GM12878 (cell line): ENCODE data around the gene ZNF397. TPM values are rescaled to one million over a fixed set of nuclear protein-coding genes. Genes with fewer than 3 reads are reported as not detected.
A peak's percentile ranks its signal among the peaks of the same experiment; 100 is the strongest.

Experiments
- ATAC-seq: fragments of 200-7000 bp; cut with Tn5 transposase; 3 replicates; pipeline ENCODE4 v1.9.1; 2020; ENCODE audit warnings: mild to moderate bottlenecking, moderate library complexity
- BruUV-seq: library from RNA; stranded (reverse); fragments of 400-500 nt; replicated peaks from 2 replicates; lab custom pipeline; 2021; lab: Mats Ljungman, UMichigan
- CTCF ChIA-PET: fragments of 300-600 bp; sonication (Branson Sonifier 250); formaldehyde crosslinking; extraction: SDS; loops from one replicate; lab custom pipeline; 2021; ENCODE audit warnings: inconsistent platforms; lab: Yijun Ruan, JAX
- POLR2A ChIA-PET: fragments of 350-600 bp; formaldehyde crosslinking; extraction: SDS; loops from one replicate; lab custom pipeline; 2021; ENCODE audit warnings: inconsistent platforms; lab: Charles Lee
- RAD21 ChIA-PET: fragments of 300-600 bp; sonication (Branson Sonifier 250); formaldehyde crosslinking; loops from one replicate; lab custom pipeline; 2023; ENCODE audit warnings: antibody characterized with exemption; ENCODE audit not compliant: unreplicated experiment; lab: Charles Lee
- SMC1A ChIA-PET: fragments of 300-600 bp; sonication (Branson Sonifier 250); formaldehyde crosslinking; loops from one replicate; lab custom pipeline; 2023; ENCODE audit not compliant: unreplicated experiment, uncharacterized antibody; lab: Charles Lee
- DNase-seq: peaks from one replicate; pipeline ENCODE4 v3.0.0-alpha.2; 2011; ENCODE audit warnings: low read depth, low spot score
- FAIRE-seq: peaks from 3 replicates; lab custom pipeline; 2011; peaks lifted over from hg19 to GRCh38; lab: Jason Lieb, UNC
- H2AFZ ChIP-seq: 2 replicates; pipeline ENCODE4 v1.6.0; 2011; ENCODE audit warnings: low read depth, low read length, control low read depth; ENCODE audit not compliant: control insufficient read depth
- H3K27ac ChIP-seq: 2 replicates; pipeline ENCODE4 v1.5.1; 2011; ENCODE audit warnings: control low read depth; ENCODE audit not compliant: control insufficient read depth, insufficient read depth
- H3K27me3 ChIP-seq, 2 experiments: replicated peaks in 1 of 2; 2 replicates each; pipeline versions ENCODE4 v1.6.0 to v1.6.1; 2011; ENCODE audit warnings: low read length in 1 of 2; ENCODE audit not compliant: control insufficient read depth in 2 of 2, insufficient read depth in 2 of 2
- H3K36me3 ChIP-seq, 2 experiments: 2 replicates each; pipeline ENCODE4 v1.5.1; 2011; ENCODE audit warnings: low read length in 1 of 2; ENCODE audit not compliant: control insufficient read depth in 2 of 2, insufficient read depth in 2 of 2
- H3K4me1 ChIP-seq: 2 replicates; pipeline ENCODE4 v1.6.1; 2011; ENCODE audit warnings: mild to moderate bottlenecking, low read length, moderate library complexity, mixed read lengths; ENCODE audit not compliant: control insufficient read depth, insufficient read depth
- H3K4me2 ChIP-seq: 2 replicates; pipeline ENCODE4 v1.6.0; 2011; ENCODE audit warnings: control low read depth; ENCODE audit not compliant: control insufficient read depth, insufficient read depth
- H3K4me3 ChIP-seq: fragments of 200-600 bp; sonication (generic); 2 replicates; pipeline ENCODE4 v1.5.1; 2016
- H3K79me2 ChIP-seq: 2 replicates; pipeline ENCODE4 v1.6.0; 2011; ENCODE audit warnings: low read length; ENCODE audit not compliant: control insufficient read depth, insufficient read depth
- H3K9ac ChIP-seq: 2 replicates; pipeline ENCODE4 v1.8.0; 2011; ENCODE audit warnings: low read length, control low read depth, mixed read lengths; ENCODE audit not compliant: control insufficient read depth, insufficient read depth
- H3K9me3 ChIP-seq: replicated peaks from 3 replicates; pipeline ENCODE4 v1.5.1; 2011; ENCODE audit warnings: mild to moderate bottlenecking, low read length; ENCODE audit not compliant: control insufficient read depth, insufficient read depth
- H4K20me1 ChIP-seq: 2 replicates; pipeline ENCODE4 v1.6.0; 2011; ENCODE audit not compliant: control insufficient read depth, insufficient read depth
- ATF2 ChIP-seq: IDR thresholded peaks from 2 replicates; pipeline ENCODE4 v1.6.1; 2012; ENCODE audit warnings: low read length, inconsistent platforms
- CREB1 ChIP-seq: IDR thresholded peaks from 2 replicates; pipeline ENCODE4 v1.6.1; 2012; ENCODE audit warnings: low read depth, mild to moderate bottlenecking, inconsistent platforms
- CREM ChIP-seq: IDR thresholded peaks from 2 replicates; pipeline ENCODE4 v1.6.1; 2014; ENCODE audit warnings: antibody characterized with exemption, low read depth
- IKZF1 ChIP-seq: fragments of 450-650 bp; conservative IDR thresholded peaks from 2 replicates; pipeline ENCODE4 v1.6.1; 2017; ENCODE audit warnings: antibody characterized with exemption, mild to moderate bottlenecking
- IRF4 ChIP-seq: IDR thresholded peaks from 2 replicates; pipeline ENCODE4 v1.6.1; 2011; ENCODE audit warnings: low read depth, low read length
- JUNB ChIP-seq: IDR thresholded peaks from 2 replicates; pipeline ENCODE4 v1.6.1; 2016; ENCODE audit warnings: antibody characterized with exemption, mild to moderate bottlenecking
- NFYA ChIP-seq: IDR thresholded peaks from 2 replicates; pipeline ENCODE4 v1.6.1; 2011; ENCODE audit warnings: low read depth, mild to moderate bottlenecking, low read length, improper control_type of control experiment, borderline replicate concordance
- POU2F2 ChIP-seq: IDR thresholded peaks from 3 replicates; pipeline ENCODE4 v1.6.1; 2011; ENCODE audit warnings: low read depth, mild to moderate bottlenecking, low read length, borderline replicate concordance
- RAD21 ChIP-seq: IDR thresholded peaks from 2 replicates; pipeline ENCODE4 v1.6.1; 2011; ENCODE audit warnings: mild to moderate bottlenecking, low read depth, low read length, moderate library complexity; ENCODE audit not compliant: insufficient read depth
- RAD51 ChIP-seq: fragments of 450-650 bp; IDR thresholded peaks from 2 replicates; pipeline ENCODE4 v1.6.1; 2016; ENCODE audit warnings: moderate library complexity, mild to moderate bottlenecking, inconsistent platforms
- RB1 ChIP-seq: fragments of 450-650 bp; formaldehyde crosslinking; IDR thresholded peaks from 2 replicates; pipeline ENCODE4 v1.6.1; 2017; ENCODE audit warnings: mild to moderate bottlenecking, borderline replicate concordance
- SMAD1 ChIP-seq: fragments of 450-650 bp; IDR thresholded peaks from 2 replicates; pipeline ENCODE4 v1.6.1; 2018; ENCODE audit warnings: mild to moderate bottlenecking, low read depth; ENCODE audit not compliant: partially characterized antibody
- SMARCA5 ChIP-seq: fragments of 450-650 bp; IDR thresholded peaks from 2 replicates; pipeline ENCODE4 v1.6.1; 2017; ENCODE audit warnings: mild to moderate bottlenecking
- SMC3 ChIP-seq: IDR thresholded peaks from 2 replicates; pipeline ENCODE4 v1.6.1; 2011; ENCODE audit warnings: low read length, improper control_type of control experiment, borderline replicate concordance
- TARDBP ChIP-seq: IDR thresholded peaks from 2 replicates; pipeline ENCODE4 v1.6.1; 2016; ENCODE audit warnings: borderline replicate concordance
- YY1 ChIP-seq: IDR thresholded peaks from 2 replicates; pipeline ENCODE4 v1.6.1; 2011; ENCODE audit warnings: low read depth, mild to moderate bottlenecking, low read length
- WGBS: methylation state at CpG from one replicate; pipeline ENCODE4 v1.1.6; 2016; ENCODE audit warnings: low lambda C conversion rate; ENCODE audit not compliant: insufficient replicate concordance, insufficient coverage; ENCODE audit errors: missing lambda C conversion rate; 5-methylcytosine and 5-hydroxymethylcytosine counted together
- in situ Hi-C: fragments of 300-500 bp; cut with MboI; formaldehyde crosslinking; loops from 9 replicates; pipeline ENCODE4 v1.14.3; 2018; ENCODE audit warnings: mixed read lengths
- intact Hi-C: fragments of 100-400 bp; cut with micrococcal nuclease; formaldehyde crosslinking; loops from one replicate; pipeline ENCODE4 v1.14.2; 2022; ENCODE audit not compliant: unreplicated experiment
- polyA plus RNA-seq, 11 experiments: library from polyadenylated mRNA; depleted of rRNA in 4 of 11; unstranded in 6 of 11; stranded (reverse) in 5 of 11; fragments of >200 nt; fragmentation: Nextera tagmentation in 4 of 11; fragmentation: Illumina TruSeq in 1 of 11; extraction: Ambion mirVana in 4 of 11; extraction: Trizol in 1 of 11; gene quantifications; 1 replicate in 1 of 11; 2 replicates in 10 of 11; pipeline versions ENCODE4 v1.2.1 to v1.2.3, GENCODE V29; 2011 to 2016; ENCODE audit warnings: inconsistent platforms in 2 of 11, missing spikeins in 2 of 11, low read depth in 1 of 11
- total RNA-seq, 4 experiments: library from RNA; depleted of rRNA in 3 of 4; stranded (reverse); fragments of >200 nt in 3 of 4; fragmentation: Illumina TruSeq in 1 of 4; extraction: Trizol in 1 of 4; gene quantifications; 2 replicates each; pipeline versions ENCODE4 v1.2.1 to v1.2.3, GENCODE V29; 2013 to 2021
- TF ChIP-seq, protein P1 (sequence below): fragments of 450-650 bp; IDR thresholded peaks from 2 replicates; pipeline ENCODE4 v1.6.1; 2018; ENCODE audit warnings: borderline replicate concordance, mild to moderate bottlenecking; ENCODE audit not compliant: partially characterized antibody
- TF ChIP-seq, protein P2 (sequence below): IDR thresholded peaks from 2 replicates; pipeline ENCODE4 v1.6.1; 2011; ENCODE audit warnings: low read depth, mild to moderate bottlenecking, low read length, moderate library complexity, borderline replicate concordance; ENCODE audit errors: extremely low read depth
- TF ChIP-seq, protein P3 (sequence below): fragments of 450-650 bp; IDR thresholded peaks from 2 replicates; pipeline ENCODE4 v1.6.1; 2017; ENCODE audit warnings: mild to moderate bottlenecking

Gene ZNF397
- total and polyA plus RNA-seq, 10 of the 15 experiments (the other 5 are each of a cell fraction or from before 2014, with no cell fraction given): 5.2 to 13.3 (median 10.8) TPM

- Histone ChIP-seq H3K4me1 (no peaks in the 10 kb centered on the region), H3K9ac (no peak overlapping the region), H2AFZ (peak overlapping the region; percentile 64; the same call in 1 of the 2 replicates), H3K4me3 (peak overlapping the region; percentile 37; the same call in 1 of the 2 replicates), H3K4me2 (peak overlapping the region; percentile 73), H3K79me2 (no peaks in the 10 kb centered on the region), H4K20me1 (no peaks in the 10 kb centered on the region), H3K9me3 (no peaks in the 10 kb centered on the region), H3K27me3 (no peaks in the 10 kb centered on the region), H3K36me3 (no peaks in the 10 kb centered on the region), H3K27ac (no peak overlapping the region)
- ChIA-PET POLR2A (no interaction called here), SMC1A (interaction anchor here (0.6 to 3.7 kb wide), 14 partner anchors 9 to 206 kb away, joined by 3 to 23 read pairs (median 4); no protein-coding TSS in a partner anchor), CTCF (interaction anchor here (0.6 to 6.2 kb wide), 23 partner anchors 9 to 1054 kb away, joined by 3 to 65 read pairs (median 5); partner anchors contain the start of genes ZNF24 and ZNF397), RAD21 (interaction anchor here (1.5 to 3.0 kb wide), 5 partner anchors 123 to 225 kb away, joined by 3 to 22 read pairs (median 5); no protein-coding TSS in a partner anchor)
- DNase-seq (peak; percentile 33), ATAC-seq (peak; percentile 95), FAIRE-seq (peak; percentile 95)
- BruUV-seq: no TSS peak
- WGBS: under 1% methylated on average over 6 of the region's 6 CpGs
- in situ Hi-C loops: no loop called here
- intact Hi-C loops: loop anchor here (1.0 kb wide), 2 partner anchors 124 to 156 kb away; no protein-coding TSS in a partner anchor
- TF ChIP-seq JUNB (no peak), RAD21 (peak; percentile 96), YY1 (peak; percentile 46; the same call in 1 of the 2 replicates), CREM (peak; percentile 21; the same call in 1 of the 2 replicates), CREB1 (no peak), POU2F2 (0 out of 3 replicates have a peak, but pooled peaks have one; percentile 23), RB1 (0 out of 2 replicates have a peak, but pooled peaks have one; percentile 27), IKZF1 (no peak), ATF2 (no peak), SMC3 (peak; percentile 81), SMARCA5 (peak; percentile 64; the same call in 1 of the 2 replicates), TARDBP (no peak), NFYA (no peak), IRF4 (no peak), SMAD1 (no peak), RAD51 (no peak)
- TF ChIP-seq, protein P1, sequence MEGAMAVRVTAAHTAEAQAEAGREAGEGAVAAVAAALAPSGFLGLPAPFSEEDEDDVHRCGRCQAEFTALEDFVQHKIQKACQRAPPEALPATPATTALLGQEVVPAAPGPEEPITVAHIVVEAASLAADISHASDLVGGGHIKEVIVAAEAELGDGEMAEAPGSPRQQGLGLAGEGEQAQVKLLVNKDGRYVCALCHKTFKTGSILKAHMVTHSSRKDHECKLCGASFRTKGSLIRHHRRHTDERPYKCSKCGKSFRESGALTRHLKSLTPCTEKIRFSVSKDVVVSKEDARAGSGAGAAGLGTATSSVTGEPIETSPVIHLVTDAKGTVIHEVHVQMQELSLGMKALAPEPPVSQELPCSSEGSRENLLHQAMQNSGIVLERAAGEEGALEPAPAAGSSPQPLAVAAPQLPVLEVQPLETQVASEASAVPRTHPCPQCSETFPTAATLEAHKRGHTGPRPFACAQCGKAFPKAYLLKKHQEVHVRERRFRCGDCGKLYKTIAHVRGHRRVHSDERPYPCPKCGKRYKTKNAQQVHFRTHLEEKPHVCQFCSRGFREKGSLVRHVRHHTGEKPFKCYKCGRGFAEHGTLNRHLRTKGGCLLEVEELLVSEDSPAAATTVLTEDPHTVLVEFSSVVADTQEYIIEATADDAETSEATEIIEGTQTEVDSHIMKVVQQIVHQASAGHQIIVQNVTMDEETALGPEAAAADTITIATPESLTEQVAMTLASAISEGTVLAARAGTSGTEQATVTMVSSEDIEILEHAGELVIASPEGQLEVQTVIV: no peak
- TF ChIP-seq, protein P2, sequence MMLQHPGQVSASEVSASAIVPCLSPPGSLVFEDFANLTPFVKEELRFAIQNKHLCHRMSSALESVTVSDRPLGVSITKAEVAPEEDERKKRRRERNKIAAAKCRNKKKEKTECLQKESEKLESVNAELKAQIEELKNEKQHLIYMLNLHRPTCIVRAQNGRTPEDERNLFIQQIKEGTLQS: no peak
- TF ChIP-seq, protein P3, sequence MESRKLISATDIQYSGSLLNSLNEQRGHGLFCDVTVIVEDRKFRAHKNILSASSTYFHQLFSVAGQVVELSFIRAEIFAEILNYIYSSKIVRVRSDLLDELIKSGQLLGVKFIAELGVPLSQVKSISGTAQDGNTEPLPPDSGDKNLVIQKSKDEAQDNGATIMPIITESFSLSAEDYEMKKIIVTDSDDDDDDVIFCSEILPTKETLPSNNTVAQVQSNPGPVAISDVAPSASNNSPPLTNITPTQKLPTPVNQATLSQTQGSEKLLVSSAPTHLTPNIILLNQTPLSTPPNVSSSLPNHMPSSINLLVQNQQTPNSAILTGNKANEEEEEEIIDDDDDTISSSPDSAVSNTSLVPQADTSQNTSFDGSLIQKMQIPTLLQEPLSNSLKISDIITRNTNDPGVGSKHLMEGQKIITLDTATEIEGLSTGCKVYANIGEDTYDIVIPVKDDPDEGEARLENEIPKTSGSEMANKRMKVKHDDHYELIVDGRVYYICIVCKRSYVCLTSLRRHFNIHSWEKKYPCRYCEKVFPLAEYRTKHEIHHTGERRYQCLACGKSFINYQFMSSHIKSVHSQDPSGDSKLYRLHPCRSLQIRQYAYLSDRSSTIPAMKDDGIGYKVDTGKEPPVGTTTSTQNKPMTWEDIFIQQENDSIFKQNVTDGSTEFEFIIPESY: no peak
Measured at GRCh38 chr18:35231052-35231451, 9.8 kb upstream of the ZNF397 start.
